GM21423 (cell line): Measurements from ENCODE around the gene RHBDL1.
"Not testable (repeated sequence)": the region's sequence is repeated elsewhere in the genome, so short reads cannot be mapped to it uniquely, and the experiment has no call there.

Experiments
- ATAC-seq: cut with Tn5 transposase; IDR thresholded peaks from one replicate; pipeline ENCODE4 v1.9.1; 2021; ENCODE audit warnings: mild to moderate bottlenecking, moderate library complexity; ENCODE audit not compliant: unreplicated experiment

RHBDL1 gene

GRCh38 chr16:684071-684794 lies 8.8 kb downstream of the RHBDL1 start, which contains the start of gene JMJD8:
Gene JMJD8 (minus strand): TSS chr16:684334. CDS start chr16:684319, 15 bp downstream.
- ATAC-seq, result peak; percentile 65

DNA sequence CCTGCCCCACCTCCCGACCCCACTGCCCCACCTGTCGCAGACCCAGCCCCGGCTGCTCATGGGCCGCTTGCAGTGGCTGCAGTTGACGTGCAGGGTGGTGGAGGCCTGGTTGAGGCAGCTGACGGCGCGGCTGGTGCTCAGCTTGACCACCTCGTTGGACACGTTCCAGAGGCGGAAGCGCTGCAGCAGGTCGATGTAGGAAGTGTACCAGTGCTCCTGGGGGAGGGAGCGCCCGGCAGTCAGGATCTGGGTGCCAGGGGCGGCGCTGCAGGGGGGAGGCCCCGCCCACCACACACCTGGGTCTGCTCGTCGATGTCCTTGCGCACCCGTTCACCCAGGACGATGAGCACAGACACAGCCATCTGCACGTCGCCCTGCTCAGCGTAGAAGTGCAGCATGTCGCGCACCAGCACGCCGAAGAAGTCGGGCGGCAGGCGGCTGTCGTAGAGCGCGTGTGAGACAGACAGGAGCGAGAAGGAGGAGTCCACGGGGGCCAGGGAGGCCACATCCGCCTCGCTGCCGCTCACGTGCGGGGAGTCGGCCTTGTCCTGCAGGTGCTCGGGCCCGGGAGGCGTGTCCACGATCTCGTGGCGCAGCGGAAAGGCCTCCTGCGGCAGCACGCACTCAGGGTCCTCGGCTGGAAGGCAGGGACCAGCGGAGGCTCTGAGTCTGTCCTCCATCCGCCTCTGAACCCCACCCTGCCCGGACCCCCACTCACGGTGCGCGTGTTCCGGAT lies 9.7 kb downstream of the RHBDL1 start:
- ATAC-seq, result no peak

GRCh38 chr16:685967-686366 lies 10.5 kb downstream of the RHBDL1 start:
- no peak for ATAC-seq

- no peak for ATAC-seq
Measured at GRCh38 chr16:686459-687260, 11.2 kb downstream of the RHBDL1 start.

GRCh38 chr16:687499-687898 lies 12.0 kb downstream of the RHBDL1 start:
- ATAC-seq, result no peak

GRCh38 chr16:689175-689897 lies 13.9 kb downstream of the RHBDL1 start:
- ATAC-seq, result no peak

DNA sequence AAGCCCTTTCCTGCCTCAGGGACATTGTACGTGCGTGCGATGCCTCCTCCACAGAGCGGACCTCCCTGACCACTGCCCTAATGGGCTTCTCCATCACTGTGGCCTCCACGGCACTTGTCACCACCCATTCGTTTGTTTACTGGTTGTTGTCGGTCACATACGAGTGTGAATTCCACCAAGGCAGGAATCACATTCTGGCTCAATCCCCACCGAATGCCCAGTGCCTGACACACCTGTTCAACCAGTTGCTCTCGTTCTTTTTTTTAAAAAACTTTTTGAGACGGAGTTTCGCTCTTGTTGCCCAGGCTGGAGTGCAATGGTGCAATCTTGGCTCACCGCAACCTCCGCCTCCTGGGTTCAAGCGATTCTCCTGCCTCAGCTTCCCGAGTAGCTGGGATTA lies 15.8 kb downstream of the RHBDL1 start:
- ATAC-seq, result not testable (repeated sequence)

DNA sequence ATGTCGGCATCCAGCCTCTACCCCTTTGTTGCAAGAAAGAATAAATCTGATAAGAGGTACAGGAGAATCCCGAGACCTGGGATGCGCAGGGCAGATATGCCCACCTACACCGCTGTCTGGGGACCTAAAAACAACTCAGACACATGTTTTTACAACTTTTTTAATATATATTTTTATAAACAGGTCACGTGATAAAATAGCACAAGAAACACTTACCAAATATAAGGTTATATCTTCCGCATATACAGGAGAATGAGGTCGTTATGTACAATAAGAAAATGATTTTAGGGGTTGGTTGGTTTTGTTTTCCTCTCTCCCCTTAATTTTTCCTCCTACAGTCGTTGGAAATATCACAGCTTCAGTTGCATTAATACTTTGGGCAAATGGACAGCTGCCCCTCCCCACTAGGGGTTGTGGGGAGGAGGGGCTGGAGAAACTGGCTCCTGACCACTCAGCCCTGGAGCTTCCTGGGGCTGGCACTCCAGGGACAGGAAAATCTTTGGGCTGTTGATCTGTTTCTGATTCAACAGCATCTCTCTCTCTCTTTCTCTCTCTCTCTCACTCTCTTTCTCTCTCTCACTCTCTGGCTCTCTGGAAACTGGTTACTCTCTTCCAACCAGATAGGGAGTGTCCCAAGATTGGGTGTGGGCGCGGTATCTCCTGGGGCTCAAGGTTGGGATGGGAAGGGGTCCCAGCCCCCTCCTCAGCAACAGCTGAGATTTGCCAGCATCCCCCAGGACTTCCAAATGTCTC lies 17.1 kb downstream of the RHBDL1 start:
- no peak for ATAC-seq

DNA sequence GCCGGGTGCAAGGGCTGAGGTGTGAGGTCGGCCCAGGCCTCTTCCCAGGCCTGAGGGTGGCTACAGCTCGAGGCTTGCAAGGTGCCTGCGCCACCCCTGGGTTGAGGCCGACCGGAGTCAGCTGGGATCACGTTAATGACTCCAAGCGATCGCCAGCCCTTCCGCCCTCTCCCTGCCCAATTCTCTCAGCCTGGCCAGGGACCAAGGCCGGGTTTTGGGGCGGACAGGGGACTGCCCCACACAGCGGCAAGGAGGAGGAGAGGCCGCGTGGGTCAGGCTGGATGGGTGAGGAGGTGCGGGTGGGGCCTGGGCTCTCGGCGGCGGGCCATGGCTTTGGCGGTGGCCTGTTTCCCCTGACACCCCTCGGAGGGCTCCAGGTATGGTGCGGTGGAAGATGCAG lies 17.9 kb downstream of the RHBDL1 start:
- ATAC-seq, result no peak

- ATAC-seq, result no peak
Measured at GRCh38 chr16:693766-694165, 18.3 kb downstream of the RHBDL1 start.

DNA sequence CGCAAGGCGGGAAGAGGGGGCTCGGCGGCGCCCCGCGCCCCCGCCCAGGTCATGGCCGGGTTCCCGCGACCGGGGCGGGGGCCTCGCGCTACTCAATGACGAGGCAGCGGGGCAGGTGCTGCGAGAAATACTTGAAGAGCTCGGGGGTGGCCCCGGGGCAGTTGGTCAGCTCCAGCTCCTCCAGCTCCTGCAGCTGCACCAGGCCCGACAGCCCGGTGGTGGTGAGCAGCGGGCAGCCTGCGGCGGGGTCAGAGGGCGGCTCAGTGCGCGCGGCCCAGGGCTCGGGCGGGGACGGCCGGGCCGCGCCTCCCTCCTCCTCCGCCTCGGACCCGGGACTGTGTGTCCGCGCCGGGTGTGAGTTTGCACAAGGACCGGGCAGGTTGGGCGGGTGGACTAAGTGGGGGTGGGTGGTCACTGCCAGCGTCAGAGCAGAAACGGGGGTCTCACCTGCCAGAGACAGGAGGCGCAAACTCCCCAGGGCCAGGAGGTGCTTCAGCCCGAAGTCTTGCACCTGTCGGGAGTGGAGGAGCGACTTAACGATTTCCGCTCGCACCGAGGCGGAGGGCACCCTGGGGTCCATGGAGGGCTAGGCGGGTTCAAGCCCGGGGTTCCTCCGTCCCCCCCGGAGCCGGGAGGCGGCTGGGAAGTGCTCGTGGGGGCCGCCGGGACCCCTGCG lies 18.9 kb downstream of the RHBDL1 start:
- no peak for ATAC-seq

GRCh38 chr16:694863-695354 lies 19.4 kb downstream of the RHBDL1 start:
- no peak for ATAC-seq

GRCh38 chr16:695355-696089 lies 20.1 kb downstream of the RHBDL1 start:
- no peak for ATAC-seq

GRCh38 chr16:698911-699671 lies 23.6 kb downstream of the RHBDL1 start:
- no peak for ATAC-seq

GRCh38 chr16:700684-701584 lies 25.5 kb downstream of the RHBDL1 start:
- ATAC-seq, result no peak

GRCh38 chr16:702341-702740 lies 26.9 kb downstream of the RHBDL1 start:
- ATAC-seq, result no peak

DNA sequence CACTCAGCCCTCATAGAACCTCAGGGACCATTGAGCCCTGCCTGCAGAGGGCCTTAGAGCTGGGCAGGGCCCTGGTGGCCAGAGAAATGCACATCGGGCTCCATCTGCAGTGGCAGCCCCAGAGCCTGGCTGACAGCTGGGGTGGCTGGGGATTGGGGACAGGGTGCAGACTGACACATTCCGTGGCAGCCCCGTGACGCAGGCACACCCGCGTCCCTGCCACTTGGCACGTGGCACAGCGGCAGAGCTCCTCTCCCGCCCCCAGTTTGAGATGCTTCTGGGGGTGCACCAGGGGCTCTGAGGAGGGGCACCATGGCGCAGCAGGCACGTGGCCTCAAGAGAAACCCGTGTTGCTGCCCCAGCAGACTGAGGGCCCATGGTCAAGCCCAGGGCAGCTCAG lies 27.9 kb downstream of the RHBDL1 start:
- ATAC-seq, result no peak
